Hepatocyte (in vitro differentiated cells): ENCODE data around the gene TMEM141. TPM values are rescaled to one million over a fixed set of nuclear protein-coding genes. Genes with fewer than 3 reads are reported as not detected.
"Not testable (repeated sequence)": the region's sequence is repeated elsewhere in the genome, so short reads cannot be mapped to it uniquely, and the experiment has no call there.

Experiments used
- DNase-seq: peaks from one replicate; pipeline ENCODE4 v3.0.0-alpha.2; 2016; ENCODE audit warnings: low spot score
- H2AFZ ChIP-seq: fragments of 200-600 bp; sonication (generic); 2 replicates; pipeline ENCODE4 v1.6.0; 2016; ENCODE audit warnings: antibody characterized with exemption, mild to moderate bottlenecking
- H3K27ac ChIP-seq: fragments of 200-600 bp; sonication (generic); 2 replicates; pipeline ENCODE4 v1.5.1; 2016; ENCODE audit warnings: mild to moderate bottlenecking
- H3K27me3 ChIP-seq: fragments of 200-600 bp; sonication (generic); 2 replicates; pipeline ENCODE4 v1.6.1; 2016
- H3K36me3 ChIP-seq: fragments of 200-600 bp; sonication (generic); replicated peaks from 2 replicates; pipeline ENCODE4 v1.5.1; 2016; ENCODE audit warnings: low read depth; ENCODE audit not compliant: insufficient read depth
- H3K4me1 ChIP-seq: fragments of 200-600 bp; sonication (generic); 2 replicates; pipeline ENCODE4 v1.5.1; 2016; ENCODE audit warnings: mild to moderate bottlenecking, moderate library complexity; ENCODE audit not compliant: insufficient read depth
- H3K4me2 ChIP-seq: fragments of 200-600 bp; sonication (generic); 2 replicates; pipeline ENCODE4 v1.6.0; 2016
- H3K4me3 ChIP-seq: fragments of 200-600 bp; sonication (generic); 2 replicates; pipeline ENCODE4 v1.5.1; 2016; ENCODE audit warnings: mild to moderate bottlenecking
- H3K79me2 ChIP-seq: fragments of 200-600 bp; sonication (generic); 2 replicates; pipeline ENCODE4 v1.6.0; 2017; ENCODE audit warnings: mild to moderate bottlenecking
- H3K9me2 ChIP-seq: fragments of 200-600 bp; sonication (generic); replicated peaks from 2 replicates; pipeline ENCODE4 v1.6.0; 2017; ENCODE audit warnings: mild to moderate bottlenecking; ENCODE audit not compliant: insufficient read depth
- H3K9me3 ChIP-seq: fragments of 200-600 bp; sonication (generic); 2 replicates; pipeline ENCODE4 v1.5.1; 2016; ENCODE audit warnings: low read depth, mild to moderate bottlenecking
- H4K20me1 ChIP-seq: fragments of 200-600 bp; sonication (generic); 2 replicates; pipeline ENCODE4 v1.6.0; 2016; ENCODE audit warnings: mild to moderate bottlenecking; ENCODE audit not compliant: insufficient read depth, poor library complexity, severe bottlenecking
- CTCF ChIP-seq: fragments of 200-600 bp; sonication (generic); IDR thresholded peaks from 2 replicates; pipeline ENCODE4 v1.5.1; 2016; ENCODE audit warnings: antibody characterized with exemption, mild to moderate bottlenecking; ENCODE audit not compliant: poor library complexity
- EZH2 ChIP-seq: fragments of 200-600 bp; sonication (generic); IDR thresholded peaks from 2 replicates; pipeline ENCODE4 v1.6.1; 2016; ENCODE audit warnings: antibody characterized with exemption, mild to moderate bottlenecking, borderline replicate concordance
- EZH2phosphoT487 ChIP-seq: fragments of 200-600 bp; sonication (generic); IDR thresholded peaks from one replicate; pipeline ENCODE4 v1.6.1; 2018; ENCODE audit warnings: antibody characterized with exemption, mild to moderate bottlenecking, low read depth, moderate library complexity; ENCODE audit not compliant: unreplicated experiment, severe bottlenecking
- WGBS: methylation state at CpG from one replicate; pipeline ENCODE4 v1.1.6; 2016; ENCODE audit warnings: low lambda C conversion rate; ENCODE audit errors: missing lambda C conversion rate; 5-methylcytosine and 5-hydroxymethylcytosine counted together
- polyA plus RNA-seq: library from polyadenylated mRNA; unstranded; fragments of >200 nt; fragmentation: Nextera tagmentation; extraction: Ambion mirVana; gene quantifications from 2 replicates; pipeline ENCODE4 v1.2.1, GENCODE V29; 2016
- total RNA-seq: library from RNA; depleted of rRNA; stranded (reverse); fragments of >200 nt; gene quantifications from 2 replicates; pipeline ENCODE4 v1.2.3, GENCODE V29; 2014

Gene TMEM141
- total and polyA plus RNA-seq, 2 experiments from 2014 or later = 230 to 385 TPM

GRCh38 chr9:136764301-136764891 lies 26.7 kb upstream of the TMEM141 start, which contains the start of gene LCN15:
LCN15 (minus strand) TSS chr9:136764518; CDS start chr9:136764488, 30 bp downstream.
- Histone ChIP-seq H2AFZ (no peak within 1 kb of the TSS), H3K79me2 (no peaks in the 10 kb centered on the region), H3K4me3 (no peak within 1 kb of the TSS), H3K27me3 (no peaks in the 10 kb centered on the region), H3K27ac (no peak within 1 kb of the TSS), H3K9me2 (no peaks in the 10 kb centered on the region), H3K9me3 (no peaks in the 10 kb centered on the region), H3K36me3 (no peaks in the 10 kb centered on the region), H3K4me1 (no peaks in the 10 kb centered on the region), H3K4me2 (no peak within 1 kb of the TSS), H4K20me1 (no peaks in the 10 kb centered on the region)
- TF ChIP-seq EZH2 (no peak), CTCF (no peak), EZH2phosphoT487 (no peak)
- no peak for DNase-seq
- WGBS = 93% methylated on average over 14 of the region's 14 CpGs

DNA sequence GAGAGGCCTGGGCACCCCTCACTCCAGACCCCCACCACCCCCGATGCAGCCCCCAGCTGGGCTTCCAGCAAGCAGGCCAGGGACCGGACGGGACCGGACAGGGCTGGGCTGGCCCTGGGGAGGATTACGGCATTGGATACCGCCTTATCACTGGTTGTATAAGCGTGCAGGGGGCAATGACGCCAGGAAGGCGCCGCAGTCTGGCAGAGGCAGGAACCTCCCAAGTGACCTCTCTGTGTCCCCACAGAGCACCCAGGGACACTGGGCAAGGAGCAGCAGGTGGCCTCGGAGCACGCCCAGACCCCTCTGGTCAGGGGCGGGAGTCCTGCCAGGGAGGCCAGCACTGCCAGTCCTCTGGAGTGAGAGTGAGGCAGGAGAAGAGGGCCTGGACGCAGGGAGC lies 26.1 kb upstream of the TMEM141 start:
- TF ChIP-seq EZH2phosphoT487 (no peak), CTCF (no peak), EZH2 (no peak)
- Histone ChIP-seq H3K9me2 (no peaks in the 10 kb centered on the region), H3K4me2 (no peak overlapping the region), H3K4me3 (no peak overlapping the region), H3K9me3 (no peaks in the 10 kb centered on the region), H2AFZ (no peak overlapping the region), H3K36me3 (no peaks in the 10 kb centered on the region), H3K4me1 (no peaks in the 10 kb centered on the region), H4K20me1 (no peaks in the 10 kb centered on the region), H3K79me2 (no peaks in the 10 kb centered on the region), H3K27me3 (no peaks in the 10 kb centered on the region), H3K27ac (no peak overlapping the region)
- WGBS = 92% methylated on average over 14 of the region's 14 CpGs
- no peak for DNase-seq

GRCh38 chr9:136765745-136766409 lies 25.3 kb upstream of the TMEM141 start:
- H3K4me3 ChIP-seq, H3K36me3 ChIP-seq, H3K4me1 ChIP-seq, H3K79me2 ChIP-seq, H3K27me3 ChIP-seq, H3K4me2 ChIP-seq, DNase-seq, H3K9me3 ChIP-seq, H3K27ac ChIP-seq, H4K20me1 ChIP-seq, H2AFZ ChIP-seq, H3K9me2 ChIP-seq: not testable (repeated sequence)
- 81% methylated on average over 14 of the region's 14 CpGs for WGBS

DNA sequence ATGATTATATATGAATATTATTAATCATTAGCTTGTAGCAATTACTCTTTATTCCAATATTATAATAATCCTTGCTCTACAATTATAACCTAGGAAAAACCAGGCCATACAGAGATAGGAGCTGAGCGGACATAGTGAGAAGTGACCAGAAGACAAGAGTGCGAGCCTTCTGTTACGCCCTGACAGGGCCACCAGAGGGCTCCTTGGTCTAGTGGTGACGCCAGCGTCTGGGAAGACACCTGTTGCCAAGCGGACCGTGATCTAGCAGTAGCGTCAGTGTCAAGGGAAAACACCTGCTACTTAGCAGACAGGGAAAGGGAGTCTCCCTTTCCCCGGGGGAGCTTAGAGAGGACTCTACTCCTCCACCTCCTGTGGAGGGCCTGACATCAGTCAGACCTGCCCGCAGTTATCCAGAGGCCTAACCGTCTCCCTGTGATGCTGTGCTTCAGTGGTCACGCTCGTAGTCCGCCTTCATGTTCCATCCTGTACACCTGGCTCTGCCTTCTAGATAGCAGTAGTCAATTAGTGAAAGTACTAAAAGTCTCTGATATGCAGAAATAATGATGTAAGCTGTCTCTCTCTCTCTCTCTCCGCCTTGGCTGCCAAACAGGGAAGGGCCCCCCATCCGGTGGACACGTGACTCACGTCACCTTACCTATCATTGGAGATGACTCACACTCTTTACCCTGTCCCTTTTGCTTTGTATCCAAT lies 24.6 kb upstream of the TMEM141 start:
- not testable (repeated sequence) for H4K20me1 ChIP-seq, H3K27ac ChIP-seq, H3K9me2 ChIP-seq, H3K36me3 ChIP-seq, H2AFZ ChIP-seq, H3K79me2 ChIP-seq, H3K9me3 ChIP-seq, H3K4me2 ChIP-seq, H3K4me1 ChIP-seq, H3K27me3 ChIP-seq, H3K4me3 ChIP-seq
- TF ChIP-seq CTCF = peak; percentile 51
- peak; percentile 79 for DNase-seq
- WGBS = 51% methylated on average over 18 of the region's 18 CpGs
